ENCODE data around the gene RNF123.

Gene RNF123

GRCh38 chr3:49717211-49717958 is 28.0 kb downstream of the RNF123 start:
- Histone ChIP-seq H3K4me1 (peaks cover 13% of the 10 kb centered on the region), H3K27ac (no peak overlapping the region), H3K4me3 (ENCODE audit: low read depth, low read length) (no peak overlapping the region), H3K9ac (no peak overlapping the region), H3K36me3 (ENCODE audit: control insufficient read depth, insufficient read depth, low read length) (no peaks in the 10 kb centered on the region), H3K9me3 (ENCODE audit: control insufficient read depth, low read length) (no peaks in the 10 kb centered on the region), H3K79me2 (no peaks in the 10 kb centered on the region), H3K27me3 (ENCODE audit: control insufficient read depth, insufficient read depth, low read length) (no peaks in the 10 kb centered on the region), H2AFZ (no peak overlapping the region), H3K4me2 (ENCODE audit: low read length) (no peak overlapping the region)
- TF ChIP-seq CTCF (IDR thresholded peaks at IDR 0.05), result no peak

GRCh38 chr3:49717959-49718857 is 28.9 kb downstream of the RNF123 start:
- TF ChIP-seq CTCF (IDR thresholded peaks at IDR 0.05), result no peak
- Histone ChIP-seq H2AFZ (no peak overlapping the region), H3K4me2 (ENCODE audit: low read length) (no peak overlapping the region), H3K4me3 (ENCODE audit: low read depth, low read length) (no peak overlapping the region), H3K27me3 (ENCODE audit: control insufficient read depth, insufficient read depth, low read length) (no peaks in the 10 kb centered on the region), H3K27ac (no peak overlapping the region), H3K9ac (no peak overlapping the region), H3K9me3 (ENCODE audit: control insufficient read depth, low read length) (no peaks in the 10 kb centered on the region), H3K36me3 (ENCODE audit: control insufficient read depth, insufficient read depth, low read length) (no peaks in the 10 kb centered on the region), H3K79me2 (no peaks in the 10 kb centered on the region), H3K4me1 (peaks cover 19% of the 10 kb centered on the region)

- Histone ChIP-seq H2AFZ (no peak overlapping the region), H3K4me2 (ENCODE audit: low read length) (peak overlapping the region; percentile 44), H3K9me3 (ENCODE audit: control insufficient read depth, low read length) (no peaks in the 10 kb centered on the region), H3K9ac (no peak overlapping the region), H3K27me3 (ENCODE audit: control insufficient read depth, insufficient read depth, low read length) (no peaks in the 10 kb centered on the region), H3K36me3 (ENCODE audit: control insufficient read depth, insufficient read depth, low read length) (no peaks in the 10 kb centered on the region), H3K4me1 (peaks cover 19% of the 10 kb centered on the region), H3K27ac (no peak overlapping the region), H3K79me2 (no peaks in the 10 kb centered on the region), H3K4me3 (ENCODE audit: low read depth, low read length) (peak overlapping the region; percentile 36)
- TF ChIP-seq CTCF (IDR thresholded peaks at IDR 0.05), result no peak
Measured at GRCh38 chr3:49718858-49719213, 29.5 kb downstream of the RNF123 start.

GRCh38 chr3:49719214-49719884 is 30.0 kb downstream of the RNF123 start, which contains the start of gene AMIGO3:
AMIGO3 (minus strand) TSS chr3:49719684; CDS start chr3:49719465, 219 bp downstream.
- peak within 1 kb of the TSS; percentile 67 for H2AFZ ChIP-seq
- H3K27ac ChIP-seq, result peak within 1 kb of the TSS; percentile 3

More at GRCh38 chr3:49719214-49719884, 30.0 kb downstream of the RNF123 start, which contains the start of gene AMIGO3:
- Histone ChIP-seq H3K4me3 (ENCODE audit: low read depth, low read length) (peak within 1 kb of the TSS; percentile 36), H3K79me2 (no peaks in the 10 kb centered on the region), H3K36me3 (ENCODE audit: control insufficient read depth, insufficient read depth, low read length) (no peaks in the 10 kb centered on the region), H3K9ac (no peak within 1 kb of the TSS), H3K27me3 (ENCODE audit: control insufficient read depth, insufficient read depth, low read length) (no peaks in the 10 kb centered on the region), H3K4me2 (ENCODE audit: low read length) (peak within 1 kb of the TSS; percentile 44), H3K9me3 (ENCODE audit: control insufficient read depth, low read length) (no peaks in the 10 kb centered on the region), H3K4me1 (peaks cover 19% of the 10 kb centered on the region)
- peak; percentile 40 for TF ChIP-seq CTCF (IDR thresholded peaks at IDR 0.05)

Measured in parathyroid adenoma (tissue), 2 donors.